ENCODE data around the gene SURF6. TPM values are rescaled to one million over a fixed set of nuclear protein-coding genes. Genes with fewer than 3 reads are reported as not detected.
"Not testable (repeated sequence)": the region's sequence is repeated elsewhere in the genome, so short reads cannot be mapped to it uniquely, and the experiment has no call there.

Gene SURF6
- total RNA-seq (2014; rRNA removed; shearing (Covaris generic)) = 15.5 and 29.0 TPM in 2 replicates

- H3K36me3 ChIP-seq = peaks cover 63% of the 10 kb centered on the region
- H3K4me3 ChIP-seq = peak within 1 kb of the TSS; percentile 74
- H3K4me1 ChIP-seq (replicated peaks) = peaks cover 15% of the 10 kb centered on the region
- H3K27ac ChIP-seq = peak within 1 kb of the TSS; percentile 15
- H3K27me3 ChIP-seq (replicated peaks) = no peaks in the 10 kb centered on the region
- DNase-seq (ENCODE audit: low read depth in 1 of 2, low spot score in 2 of 2) = peak; percentile 70 to 79
- H3K9me3 ChIP-seq (replicated peaks) = no peaks in the 10 kb centered on the region
These were observed at the start of gene SURF6 for GRCh38 chr9:133335924-133336811. Gene SURF6, minus strand, starts transcription at chr9:133336188. Its CDS starts 56 bp downstream, at chr9:133336132.

GRCh38 chr9:133385452-133385851, 49.5 kb upstream of the SURF6 start:
- peaks cover 3% of the 10 kb centered on the region; the same call in 1 of the 2 replicates for H3K27me3 ChIP-seq (replicated peaks)
- DNase-seq (ENCODE audit: low read depth in 1 of 2, low spot score in 2 of 2) = no peak

GRCh38 chr9:133384736-133385321, 48.8 kb upstream of the SURF6 start:
- no peaks in the 10 kb centered on the region for H3K4me1 ChIP-seq (replicated peaks)
- no peaks in the 10 kb centered on the region for H3K36me3 ChIP-seq
- DNase-seq (ENCODE audit: low read depth in 1 of 2, low spot score in 2 of 2) = no peak
- H3K27ac ChIP-seq = no peak overlapping the region
- H3K9me3 ChIP-seq (replicated peaks) = no peaks in the 10 kb centered on the region
- no peak overlapping the region for H3K4me3 ChIP-seq
- H3K27me3 ChIP-seq (replicated peaks) = no peaks in the 10 kb centered on the region

More at GRCh38 chr9:133385452-133385851, 49.5 kb upstream of the SURF6 start:
- H3K4me1 ChIP-seq (replicated peaks) = no peaks in the 10 kb centered on the region
- H3K4me3 ChIP-seq = no peak overlapping the region
- H3K36me3 ChIP-seq = no peaks in the 10 kb centered on the region
- H3K27ac ChIP-seq = no peak overlapping the region
- no peaks in the 10 kb centered on the region for H3K9me3 ChIP-seq (replicated peaks)

- Histone ChIP-seq H3K27me3 (replicated peaks) (no peaks in the 10 kb centered on the region), H3K4me1 (replicated peaks) (no peaks in the 10 kb centered on the region), H3K4me3 (no peak overlapping the region), H3K36me3 (no peaks in the 10 kb centered on the region), H3K9me3 (replicated peaks) (no peaks in the 10 kb centered on the region), H3K27ac (no peak overlapping the region)
- DNase-seq (ENCODE audit: low read depth in 1 of 2, low spot score in 2 of 2) = no peak
These were observed 47.5 kb upstream of the SURF6 start for GRCh38 chr9:133383438-133383837.

- Histone ChIP-seq H3K27ac (no peak overlapping the region), H3K27me3 (replicated peaks) (no peaks in the 10 kb centered on the region), H3K4me3 (no peak overlapping the region), H3K9me3 (replicated peaks) (no peaks in the 10 kb centered on the region), H3K4me1 (replicated peaks) (no peaks in the 10 kb centered on the region), H3K36me3 (no peaks in the 10 kb centered on the region)
- no peak for DNase-seq (ENCODE audit: low read depth in 1 of 2, low spot score in 2 of 2)
These were observed 46.6 kb upstream of the SURF6 start for GRCh38 chr9:133382507-133383141.

- H3K4me1 ChIP-seq (replicated peaks) = peaks cover 4% of the 10 kb centered on the region
- H3K4me3 ChIP-seq = no peak overlapping the region
- DNase-seq (ENCODE audit: low read depth in 1 of 2, low spot score in 2 of 2) = no peak
- H3K9me3 ChIP-seq (replicated peaks) = 0 out of 2 replicates have a peak, but pooled peaks cover 1% of the 10 kb centered on the region
- H3K36me3 ChIP-seq = peaks cover 1% of the 10 kb centered on the region
- H3K27me3 ChIP-seq (replicated peaks) = no peaks in the 10 kb centered on the region
- no peak overlapping the region for H3K27ac ChIP-seq
These were observed 44.7 kb upstream of the SURF6 start for GRCh38 chr9:133380734-133381133.

GRCh38 chr9:133379153-133380086, 43.4 kb upstream of the SURF6 start:
- Histone ChIP-seq H3K36me3 (peaks cover 11% of the 10 kb centered on the region), H3K27ac (no peak overlapping the region), H3K27me3 (replicated peaks) (no peaks in the 10 kb centered on the region), H3K4me1 (replicated peaks) (peaks cover 4% of the 10 kb centered on the region), H3K9me3 (replicated peaks) (0 out of 2 replicates have a peak, but pooled peaks cover 3% of the 10 kb centered on the region), H3K4me3 (no peak overlapping the region)
- no peak for DNase-seq (ENCODE audit: low read depth in 1 of 2, low spot score in 2 of 2)

- no peak for DNase-seq (ENCODE audit: low read depth in 1 of 2, low spot score in 2 of 2)
- H3K4me3 ChIP-seq = no peak overlapping the region
- no peaks in the 10 kb centered on the region for H3K27me3 ChIP-seq (replicated peaks)
- no peak overlapping the region for H3K27ac ChIP-seq
- H3K9me3 ChIP-seq (replicated peaks) = 0 out of 2 replicates have a peak, but pooled peaks cover 3% of the 10 kb centered on the region
- peaks cover 8% of the 10 kb centered on the region for H3K4me1 ChIP-seq (replicated peaks)
- H3K36me3 ChIP-seq = peaks cover 17% of the 10 kb centered on the region
These were observed 42.5 kb upstream of the SURF6 start for GRCh38 chr9:133378408-133378962.

- H3K4me3 ChIP-seq = no peak overlapping the region
- H3K27ac ChIP-seq = no peak overlapping the region
- peaks cover 24% of the 10 kb centered on the region for H3K36me3 ChIP-seq
- 0 out of 2 replicates have a peak, but pooled peaks cover 3% of the 10 kb centered on the region for H3K9me3 ChIP-seq (replicated peaks)
- peaks cover 8% of the 10 kb centered on the region for H3K4me1 ChIP-seq (replicated peaks)
- no peak for DNase-seq (ENCODE audit: low read depth in 1 of 2, low spot score in 2 of 2)
- no peaks in the 10 kb centered on the region for H3K27me3 ChIP-seq (replicated peaks)
These were observed 41.8 kb upstream of the SURF6 start for GRCh38 chr9:133377721-133378216.

GRCh38 chr9:133377280-133377679, 41.3 kb upstream of the SURF6 start:
- H3K27me3 ChIP-seq (replicated peaks); DNase-seq (ENCODE audit: low read depth in 1 of 2, low spot score in 2 of 2); H3K9me3 ChIP-seq (replicated peaks); H3K27ac ChIP-seq; H3K4me3 ChIP-seq; H3K4me1 ChIP-seq (replicated peaks): not testable (repeated sequence)
- H3K36me3 ChIP-seq = peaks cover 29% of the 10 kb centered on the region

GRCh38 chr9:133375724-133376654, 40.0 kb upstream of the SURF6 start, which contains the start of the genes STKLD1 and SURF4:
Gene STKLD1, plus strand, starts transcription at chr9:133376366. Its CDS starts 108 bp downstream, at chr9:133376474.
Gene SURF4, minus strand, starts transcription at chr9:133376060. Its CDS starts 91 bp downstream, at chr9:133375969.
- Histone ChIP-seq H3K4me1 (replicated peaks) (peaks cover 8% of the 10 kb centered on the region), H3K36me3 (peaks cover 42% of the 10 kb centered on the region), H3K4me3 (peak within 1 kb of the TSS; percentile 99), H3K9me3 (replicated peaks) (0 out of 2 replicates have a peak, but pooled peaks cover 3% of the 10 kb centered on the region), H3K27ac (peak within 1 kb of the TSS; percentile 94), H3K27me3 (replicated peaks) (no peaks in the 10 kb centered on the region)
- peak; percentile 92 to 93 for DNase-seq (ENCODE audit: low read depth in 1 of 2, low spot score in 2 of 2)

Data from SJSA1 (cell line).